ENCODE results near the gene KCNIP1. TPM values are rescaled to one million over a fixed set of nuclear protein-coding genes. Genes with fewer than 3 reads are reported as not detected.

The KCNIP1 gene
- total RNA-seq, 1 experiment from 2014 or later: not detected

- no peaks in the 10 kb centered on the region for H3K79me2 ChIP-seq (ENCODE audit: insufficient read depth, low read length)
- BruUV-seq (replicated peaks): no TSS peak
- H3K4me3 ChIP-seq (replicated peaks in 1 of 2; ENCODE audit: low read depth in 1 of 2, low read length in 2 of 2): no peak overlapping the region
- no peaks in the 10 kb centered on the region for H4K20me1 ChIP-seq (ENCODE audit: insufficient read depth)
- no peaks in the 10 kb centered on the region for H3K36me3 ChIP-seq (ENCODE audit: control insufficient read depth in 1 of 2, insufficient read depth in 2 of 2, low read length in 2 of 2)
- TF ChIP-seq FOSL1 (IDR thresholded peaks at IDR 0.05; ENCODE audit: low read depth) (no peak), JUND (IDR thresholded peaks at IDR 0.05) (no peak), RAD21 (IDR thresholded peaks at IDR 0.05; ENCODE audit: low read depth) (no peak), CTCF (IDR thresholded peaks at IDR 0.05 in 2 of 3, conservative IDR thresholded peaks at IDR 0.05 in 1 of 3; ENCODE audit: borderline replicate concordance in 1 of 3, insufficient read depth in 1 of 3, low read depth in 2 of 3, low read length in 2 of 3) (no peak), ZFX (IDR thresholded peaks at IDR 0.05) (no peak), MAX (IDR thresholded peaks at IDR 0.05) (no peak), EZH2 (IDR thresholded peaks at IDR 0.05) (no peak), SIN3A (IDR thresholded peaks at IDR 0.05; ENCODE audit: low read depth) (no peak), ZNF274 (IDR thresholded peaks at IDR 0.05; ENCODE audit: low read depth, low read length) (no peak), ZBTB33 (IDR thresholded peaks at IDR 0.05; ENCODE audit: extremely low read depth, insufficient replicate concordance, low read length) (no peak), EZH2phosphoT487 (IDR thresholded peaks at IDR 0.05; ENCODE audit: borderline replicate concordance) (no peak), ATF3 (IDR thresholded peaks at IDR 0.05) (no peak), REST (IDR thresholded peaks at IDR 0.05; ENCODE audit: low read depth) (no peak), POLR2AphosphoS5 (IDR thresholded peaks at IDR 0.05; ENCODE audit: low read depth, low read length) (no peak)
- no peaks in the 10 kb centered on the region for H3K9me3 ChIP-seq (ENCODE audit: control insufficient read depth in 1 of 2, insufficient read depth in 1 of 2, low read depth in 1 of 2, low read length in 2 of 2)
- ChIA-PET POLR2A (no interaction called here), RAD21 (ENCODE audit: low non-redundant PET in 1 of 2, low total read pairs in 2 of 2, uncharacterized antibody in 2 of 2, unreplicated experiment in 2 of 2) (no interaction called here), CTCF (no interaction called here)
- no peak overlapping the region for H3K4me2 ChIP-seq (ENCODE audit: low read length)
- H3K4me1 ChIP-seq (ENCODE audit: control insufficient read depth in 1 of 2, insufficient read depth in 2 of 2, low read length in 2 of 2): peaks cover 0 to 3% of the 10 kb centered on the region in 2 experiments; a peak in 1 of 4 replicates
- H3K27ac ChIP-seq (ENCODE audit: low read depth, low read length): no peak overlapping the region
- ATAC-seq (no peak), DNase-seq (ENCODE audit: low read depth, low spot score) (no peak)
- no peaks in the 10 kb centered on the region for H3K9me2 ChIP-seq (ENCODE audit: insufficient read depth)
- peaks cover 44% of the 10 kb centered on the region; the same call in 1 of the 2 replicates for H3K27me3 ChIP-seq (ENCODE audit: insufficient read depth, low read length)
- no peak overlapping the region for H3K9ac ChIP-seq (ENCODE audit: low read length)
- intact Hi-C loops (cut with micrococcal nuclease): no loop called here
- H2AFZ ChIP-seq (ENCODE audit: low read depth, low read length, poor library complexity, severe bottlenecking): no peak overlapping the region
Measured at GRCh38 chr5:170498811-170499351, 4.9 kb upstream of the KCNIP1 start.
